ENCODE results near the gene NXN.
"Not testable (repeated sequence)": the region's sequence is repeated elsewhere in the genome, so short reads cannot be mapped to it uniquely, and the experiment has no call there.

The NXN gene

DNA sequence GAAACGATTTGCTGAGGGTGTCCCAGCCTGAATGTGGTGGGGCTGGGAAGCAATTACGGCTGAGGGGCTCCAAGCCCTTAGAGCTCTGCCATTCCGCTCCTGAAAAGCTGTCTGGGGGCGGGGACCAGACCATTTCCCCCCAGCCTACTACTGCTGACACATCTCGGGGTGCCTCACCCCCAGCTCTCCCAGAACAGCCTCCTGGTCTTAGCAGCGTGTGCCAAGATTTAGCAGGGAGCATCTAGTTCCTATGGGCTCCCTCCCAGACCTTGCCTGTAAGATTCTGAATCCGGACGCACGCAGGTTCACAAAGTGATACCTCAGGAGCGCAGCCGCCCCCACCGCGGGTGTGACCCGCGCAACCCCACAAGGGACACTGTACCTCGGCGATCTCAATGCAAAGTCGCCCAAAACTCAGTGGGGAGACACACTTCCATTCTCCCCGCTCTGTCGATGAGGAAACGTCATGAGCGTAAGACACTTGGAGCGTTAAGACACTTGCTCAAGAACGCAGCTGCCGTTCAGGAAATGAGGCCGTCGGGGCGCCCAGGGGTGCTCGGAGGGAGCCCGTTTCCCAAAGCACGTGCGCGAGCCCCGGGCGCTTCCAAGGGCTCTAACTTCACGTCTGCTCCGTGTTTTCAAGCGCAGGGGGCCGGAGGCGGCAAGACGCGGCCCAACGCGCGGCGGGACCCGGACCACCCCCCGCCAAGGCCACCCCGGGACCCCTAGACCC lies 228.1 kb downstream of the NXN start:
- TF ChIP-seq, protein P1, sequence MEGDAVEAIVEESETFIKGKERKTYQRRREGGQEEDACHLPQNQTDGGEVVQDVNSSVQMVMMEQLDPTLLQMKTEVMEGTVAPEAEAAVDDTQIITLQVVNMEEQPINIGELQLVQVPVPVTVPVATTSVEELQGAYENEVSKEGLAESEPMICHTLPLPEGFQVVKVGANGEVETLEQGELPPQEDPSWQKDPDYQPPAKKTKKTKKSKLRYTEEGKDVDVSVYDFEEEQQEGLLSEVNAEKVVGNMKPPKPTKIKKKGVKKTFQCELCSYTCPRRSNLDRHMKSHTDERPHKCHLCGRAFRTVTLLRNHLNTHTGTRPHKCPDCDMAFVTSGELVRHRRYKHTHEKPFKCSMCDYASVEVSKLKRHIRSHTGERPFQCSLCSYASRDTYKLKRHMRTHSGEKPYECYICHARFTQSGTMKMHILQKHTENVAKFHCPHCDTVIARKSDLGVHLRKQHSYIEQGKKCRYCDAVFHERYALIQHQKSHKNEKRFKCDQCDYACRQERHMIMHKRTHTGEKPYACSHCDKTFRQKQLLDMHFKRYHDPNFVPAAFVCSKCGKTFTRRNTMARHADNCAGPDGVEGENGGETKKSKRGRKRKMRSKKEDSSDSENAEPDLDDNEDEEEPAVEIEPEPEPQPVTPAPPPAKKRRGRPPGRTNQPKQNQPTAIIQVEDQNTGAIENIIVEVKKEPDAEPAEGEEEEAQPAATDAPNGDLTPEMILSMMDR (IDR thresholded peaks at IDR 0.05), result no peak
- no peak for TF ChIP-seq ZFX (IDR thresholded peaks at IDR 0.05; ENCODE audit: borderline replicate concordance)
- peak overlapping the region; percentile 79 for H3K27ac ChIP-seq

DNA sequence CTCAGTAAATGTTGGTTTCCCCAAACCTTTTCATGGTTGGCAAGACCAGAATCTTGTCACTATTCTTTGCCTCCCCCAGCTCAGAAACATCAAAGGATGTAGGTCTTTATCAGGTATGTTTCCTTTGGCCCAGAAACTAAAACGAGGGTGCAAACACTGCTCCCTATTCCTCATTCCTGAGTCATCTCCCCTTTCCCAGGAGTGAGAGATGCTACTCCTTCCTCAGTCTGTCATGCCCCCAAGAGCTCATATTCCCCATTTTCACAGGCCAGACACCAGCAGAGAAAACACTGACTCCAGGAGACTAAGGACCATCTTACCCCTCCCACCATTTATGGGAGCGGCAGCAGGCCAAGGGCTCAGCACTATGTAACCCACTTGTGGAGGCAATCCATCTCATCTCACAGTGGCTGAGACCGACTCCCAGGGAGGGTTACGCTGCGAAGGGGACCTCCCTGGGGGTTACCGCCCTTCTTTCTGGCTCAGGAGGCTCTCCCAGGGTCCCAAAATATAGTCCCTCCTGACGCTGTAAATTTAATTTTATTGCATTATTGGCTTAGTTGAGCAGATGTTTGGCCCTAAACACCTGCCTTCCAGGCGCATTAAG lies 229.0 kb downstream of the NXN start:
- peak overlapping the region; percentile 79; the same call in 1 of the 2 replicates for H3K27ac ChIP-seq
- TF ChIP-seq, protein P1 (IDR thresholded peaks at IDR 0.05), result no peak
- no peak for TF ChIP-seq ZFX (IDR thresholded peaks at IDR 0.05; ENCODE audit: borderline replicate concordance)

GRCh38 chr17:749359-749758 lies 230.2 kb downstream of the NXN start:
- not testable (repeated sequence) for H3K27ac ChIP-seq
